Right lobe of liver (tissue), 4 donors: ENCODE results near the gene PGM2.

ENCODE experiments used
- POLR2A ChIP-seq: fragments of 450-650 bp; IDR thresholded peaks from one replicate; pipeline ENCODE4 v1.6.1; 2017; ENCODE audit warnings: antibody characterized with exemption, mild to moderate bottlenecking
- TF ChIP-seq, protein P1 (sequence below), 4 donors: fragments of 200-600 bp in 3 of 4; fragments of 450-650 bp in 1 of 4; IDR thresholded peaks; one replicate each; pipeline versions ENCODE4 v1.5.1 to v1.8.0; 2016 to 2022; ENCODE audit warnings: antibody characterized with exemption in 4 of 4, mild to moderate bottlenecking in 2 of 4
- donor health status: DM: no; HTN: no; CAD: no.
- donor health status: DM: no; HTN: no; CAD: no.
- donor health status: DM: no; HTN: yes; CAD: no.

GRCh38 chr4:37805091-37805490 is 21.4 kb upstream of the PGM2 start:
- no peak for TF ChIP-seq POLR2A
- TF ChIP-seq, protein P1, sequence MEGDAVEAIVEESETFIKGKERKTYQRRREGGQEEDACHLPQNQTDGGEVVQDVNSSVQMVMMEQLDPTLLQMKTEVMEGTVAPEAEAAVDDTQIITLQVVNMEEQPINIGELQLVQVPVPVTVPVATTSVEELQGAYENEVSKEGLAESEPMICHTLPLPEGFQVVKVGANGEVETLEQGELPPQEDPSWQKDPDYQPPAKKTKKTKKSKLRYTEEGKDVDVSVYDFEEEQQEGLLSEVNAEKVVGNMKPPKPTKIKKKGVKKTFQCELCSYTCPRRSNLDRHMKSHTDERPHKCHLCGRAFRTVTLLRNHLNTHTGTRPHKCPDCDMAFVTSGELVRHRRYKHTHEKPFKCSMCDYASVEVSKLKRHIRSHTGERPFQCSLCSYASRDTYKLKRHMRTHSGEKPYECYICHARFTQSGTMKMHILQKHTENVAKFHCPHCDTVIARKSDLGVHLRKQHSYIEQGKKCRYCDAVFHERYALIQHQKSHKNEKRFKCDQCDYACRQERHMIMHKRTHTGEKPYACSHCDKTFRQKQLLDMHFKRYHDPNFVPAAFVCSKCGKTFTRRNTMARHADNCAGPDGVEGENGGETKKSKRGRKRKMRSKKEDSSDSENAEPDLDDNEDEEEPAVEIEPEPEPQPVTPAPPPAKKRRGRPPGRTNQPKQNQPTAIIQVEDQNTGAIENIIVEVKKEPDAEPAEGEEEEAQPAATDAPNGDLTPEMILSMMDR (IDR thresholded peaks at IDR 0.05) = no peak
